NCI-H1048 (cell line): ENCODE data around the gene ANKUB1.

Experiments used
- DNase-seq: peaks from one replicate; lab custom pipeline; 2025; lab: John Stamatoyannopoulos, UW

ANKUB1 gene

DNA sequence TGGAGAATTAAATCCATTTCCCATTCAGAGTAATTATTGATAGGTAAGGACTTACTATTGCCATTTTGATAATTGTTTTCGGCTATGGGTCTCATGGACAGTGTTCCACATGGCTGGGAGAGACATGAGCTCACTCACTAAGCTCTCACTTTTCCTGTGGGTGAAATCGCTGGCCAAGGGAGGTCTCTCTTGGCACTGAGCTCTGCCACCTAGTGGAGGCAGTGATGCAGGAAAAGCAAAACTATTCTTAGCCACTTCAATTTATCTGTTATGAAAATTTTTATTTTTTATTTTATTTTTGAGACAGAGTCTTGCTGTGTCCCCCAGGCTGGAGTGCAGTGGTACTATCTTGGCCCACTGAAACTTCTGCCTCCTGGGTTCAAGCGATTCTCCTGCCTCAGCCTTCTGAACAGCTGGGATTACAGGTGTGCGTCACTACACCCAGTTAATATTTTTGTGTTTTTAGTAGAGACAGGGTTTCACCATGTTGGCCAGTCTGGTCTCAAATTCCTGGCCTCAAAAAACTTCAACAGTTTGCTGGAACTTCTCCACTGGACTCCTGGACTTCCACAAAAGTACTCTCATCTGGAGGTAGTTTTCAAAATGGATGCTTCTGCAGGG is 16.0 kb upstream of the ANKUB1 start:
- no peak for DNase-seq

DNA sequence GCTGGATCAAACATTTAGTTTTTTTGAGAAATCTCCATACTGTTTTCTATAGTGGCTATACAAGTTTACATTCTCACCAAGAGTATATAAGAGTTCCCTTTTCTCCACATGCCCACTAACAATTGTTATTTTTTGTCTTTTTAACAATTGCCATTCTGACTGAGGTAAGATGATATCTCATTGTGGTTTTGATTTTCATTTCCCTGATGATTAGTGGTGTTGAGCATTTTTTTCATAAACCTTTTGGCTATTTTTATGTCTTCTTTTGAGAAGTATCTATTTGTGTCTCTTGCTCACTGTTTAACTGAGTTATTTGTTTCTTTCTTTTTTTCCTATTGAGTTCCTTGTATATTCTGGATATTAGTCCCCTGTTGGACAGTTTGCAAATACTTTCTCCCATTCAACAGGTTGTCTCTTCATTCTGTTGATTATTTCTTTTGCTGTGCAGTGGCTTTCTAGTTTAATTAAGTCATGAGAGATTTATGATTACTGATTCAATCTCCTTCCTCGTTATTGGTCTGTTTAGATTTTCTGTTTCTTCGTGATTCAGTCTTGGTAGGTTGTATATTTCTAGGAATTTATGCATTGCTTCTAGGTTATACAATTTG is 13.9 kb upstream of the ANKUB1 start:
- DNase-seq = no peak

DNA sequence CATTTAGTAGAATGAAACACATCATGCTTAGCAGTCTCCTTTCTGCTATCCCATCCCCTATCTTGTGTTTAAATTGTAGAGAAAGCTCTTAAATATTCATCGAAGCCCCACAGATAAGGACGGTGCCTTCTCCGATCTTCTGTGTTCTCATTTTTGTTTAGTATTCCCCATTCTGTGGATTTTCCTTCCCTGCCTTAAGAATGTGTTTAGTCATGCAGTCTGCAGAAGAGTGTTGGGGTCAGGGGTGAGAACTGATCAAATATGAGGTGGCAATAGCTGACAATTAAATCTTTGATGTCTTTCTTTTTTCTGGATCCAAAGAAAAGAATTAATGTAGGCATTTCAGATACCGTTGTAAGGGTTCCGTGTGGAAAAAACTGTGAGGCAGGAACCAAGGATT is 9.3 kb upstream of the ANKUB1 start:
- DNase-seq = no peak

DNA sequence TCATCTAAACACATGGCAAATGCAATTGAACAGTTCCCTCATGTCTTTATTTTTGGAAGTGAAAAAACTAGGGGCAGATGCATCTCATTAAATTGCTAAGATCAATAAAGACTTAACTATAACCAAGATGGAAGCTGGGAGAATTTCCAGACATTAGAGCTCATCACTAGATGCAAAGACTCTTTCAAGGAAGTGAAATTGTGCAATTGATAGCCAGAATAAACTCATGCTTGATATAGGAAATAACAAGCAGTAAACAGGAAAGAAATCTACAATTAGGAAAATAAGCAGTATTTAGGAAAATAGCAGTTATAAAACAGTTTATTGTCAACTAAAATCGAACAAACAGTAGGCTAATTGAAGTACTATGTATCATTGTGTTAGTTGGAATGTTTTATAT is 8.8 kb upstream of the ANKUB1 start:
- DNase-seq = no peak

DNA sequence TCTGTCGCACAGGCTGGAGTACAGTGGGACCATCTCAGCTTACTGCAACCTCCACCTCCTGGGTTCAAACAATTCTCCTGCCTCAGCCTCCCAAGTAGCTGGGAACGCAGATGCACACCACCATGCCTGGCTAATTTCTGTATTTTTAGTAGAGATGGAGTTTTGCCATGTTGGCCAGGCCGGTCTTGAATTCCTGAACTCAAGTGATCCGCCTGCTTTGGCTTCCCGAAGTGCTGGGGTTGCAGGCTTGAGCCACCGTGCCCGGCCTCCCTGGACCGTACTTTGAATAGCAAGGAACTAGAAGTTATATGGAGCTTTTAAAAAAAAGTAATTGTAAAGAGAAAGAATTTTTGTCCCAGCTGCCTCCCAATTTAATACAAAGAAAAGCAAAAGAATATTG is 8.3 kb upstream of the ANKUB1 start:
- DNase-seq = no peak

DNA sequence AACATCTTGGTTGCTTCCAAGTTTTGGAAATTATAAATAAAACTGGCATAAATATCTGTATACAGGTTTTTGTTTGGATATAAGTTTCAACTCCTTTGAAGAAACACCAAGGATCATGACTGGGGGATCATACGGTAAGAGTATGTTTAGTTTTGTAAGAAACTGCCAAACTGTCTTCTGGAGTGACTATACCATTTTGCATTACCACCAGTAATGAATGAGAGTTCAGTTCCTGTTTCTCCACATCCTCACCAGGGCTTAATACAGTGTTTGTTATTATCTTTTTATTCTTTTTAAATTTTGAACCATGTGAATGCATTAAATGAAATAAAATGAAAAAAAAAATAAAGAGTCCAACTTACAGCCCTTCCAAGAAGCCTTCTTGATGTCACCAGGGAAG is 3.7 kb upstream of the ANKUB1 start:
- DNase-seq = no peak

DNA sequence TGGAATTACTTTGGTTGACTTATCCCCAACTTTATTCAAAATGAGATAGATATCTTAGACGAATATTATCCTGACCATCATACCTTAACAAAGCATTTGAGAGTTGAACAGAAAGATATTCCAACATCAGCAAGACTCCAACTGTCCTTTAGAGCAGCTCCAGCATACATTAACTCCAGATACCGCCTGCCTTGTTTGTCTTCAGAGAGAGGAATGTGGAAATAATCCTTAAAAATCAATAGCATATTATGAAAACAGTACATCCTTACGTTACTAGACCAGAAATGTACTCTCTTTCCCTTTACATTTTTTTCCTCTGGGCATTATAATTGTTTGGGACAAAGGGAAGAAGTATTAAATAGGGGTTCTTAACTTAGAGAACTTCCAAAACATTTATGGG is 1.7 kb downstream of the ANKUB1 start:
- no peak for DNase-seq

DNA sequence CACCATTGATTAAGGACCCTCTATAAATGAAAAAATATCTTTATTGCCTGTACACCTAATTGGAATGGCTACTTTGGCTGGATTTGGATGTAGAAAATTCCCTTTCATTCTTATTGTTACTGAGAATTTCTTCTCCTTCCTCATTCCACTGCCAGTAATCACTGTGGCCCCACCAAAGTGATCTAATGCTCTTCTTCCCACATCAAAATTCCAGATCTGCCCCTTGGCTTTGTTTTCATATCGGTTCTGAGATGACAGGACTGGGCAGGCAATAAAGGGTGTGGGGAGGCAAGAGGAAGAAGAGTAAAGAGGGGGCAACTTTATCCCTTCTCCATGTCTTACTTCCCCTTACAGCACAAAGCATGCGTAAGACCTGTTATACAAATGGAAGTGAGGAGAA is 2.1 kb downstream of the ANKUB1 start:
- no peak for DNase-seq

DNA sequence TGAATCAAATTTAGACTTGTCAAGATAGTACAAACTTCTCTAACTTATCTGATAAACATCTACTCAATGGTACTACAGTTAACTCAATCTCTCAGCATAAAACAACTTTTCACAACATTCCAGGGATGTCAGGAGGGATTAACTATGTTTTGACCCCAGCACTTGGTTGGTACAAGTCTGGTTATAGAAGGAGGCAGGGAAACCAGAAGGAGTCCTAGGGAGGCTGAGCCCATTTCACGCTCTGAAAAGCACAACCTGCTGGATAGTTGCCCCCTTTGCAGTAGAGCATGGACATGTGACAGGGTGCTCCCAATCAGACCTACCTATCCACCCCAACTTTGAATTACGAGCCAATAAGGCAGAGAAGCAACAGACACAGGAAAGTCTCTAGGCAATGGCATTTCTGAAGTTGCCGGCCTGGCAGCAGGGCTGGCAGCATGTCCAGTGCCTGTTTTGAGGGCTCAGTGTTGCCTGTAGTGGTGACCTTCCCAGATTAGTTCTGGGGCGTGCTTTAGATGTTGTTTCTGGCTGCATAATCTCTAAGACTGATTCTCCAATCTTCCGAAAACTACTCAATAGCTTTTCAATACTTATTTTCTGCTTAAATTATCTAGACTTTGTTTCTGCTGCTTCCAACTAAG is 8.2 kb downstream of the ANKUB1 start:
- DNase-seq = no peak

DNA sequence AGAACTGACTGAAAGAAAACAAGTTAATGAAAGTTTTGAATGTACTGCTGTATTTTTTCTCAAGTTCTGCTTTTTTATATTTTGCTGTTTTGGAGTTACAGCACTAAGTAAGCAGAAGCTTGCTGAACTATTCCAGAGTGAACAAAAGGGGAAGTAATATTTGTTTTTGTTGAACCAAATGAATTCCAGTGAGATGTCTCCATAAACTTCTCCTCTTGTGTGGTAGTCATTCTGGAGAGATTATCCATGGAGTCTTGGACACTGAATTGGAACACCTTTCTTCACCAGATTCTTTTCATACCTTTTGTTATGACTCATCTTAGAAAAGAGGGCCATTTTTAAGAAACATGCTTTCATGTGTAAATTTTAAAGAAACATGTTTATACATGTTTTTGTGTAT is 8.8 kb downstream of the ANKUB1 start:
- DNase-seq = no peak

DNA sequence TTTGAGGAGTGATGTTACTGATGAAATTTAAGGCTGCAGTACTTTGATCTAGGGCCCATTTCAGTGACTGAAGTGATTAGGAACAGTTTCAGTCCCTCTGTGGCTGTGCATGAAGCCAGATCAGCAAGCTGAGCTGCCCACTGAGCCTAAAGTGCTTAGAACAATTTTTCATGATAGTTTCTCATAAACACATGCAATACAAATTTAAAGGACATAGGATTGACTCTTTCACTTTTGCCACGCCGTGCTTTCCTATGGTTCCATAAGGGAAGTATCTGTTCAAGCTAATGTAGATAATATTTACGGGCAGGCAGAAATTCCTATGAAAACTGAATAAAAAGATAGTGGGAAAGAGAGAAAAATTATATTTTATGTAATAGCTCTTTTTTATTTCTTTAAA is 10.6 kb downstream of the ANKUB1 start:
- no peak for DNase-seq

DNA sequence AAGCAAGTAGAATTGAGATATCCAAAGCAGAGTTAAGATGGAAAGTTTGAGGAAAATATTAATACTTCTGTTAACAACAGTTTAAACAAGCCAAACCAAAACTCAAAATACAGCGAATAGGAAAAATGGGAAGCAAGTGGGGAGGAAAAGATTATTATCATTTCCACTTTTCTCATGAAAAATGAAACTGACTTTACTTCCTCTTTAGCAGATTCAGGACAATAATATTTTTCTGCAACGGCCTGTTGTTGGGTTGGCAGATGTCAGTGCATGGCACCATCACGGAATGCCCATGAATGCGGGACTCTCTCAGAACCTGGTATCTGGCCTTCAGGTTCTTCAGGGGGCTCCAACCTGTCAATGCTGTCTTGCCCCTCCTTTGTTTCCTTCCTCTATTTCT is 11.1 kb downstream of the ANKUB1 start:
- no peak for DNase-seq

DNA sequence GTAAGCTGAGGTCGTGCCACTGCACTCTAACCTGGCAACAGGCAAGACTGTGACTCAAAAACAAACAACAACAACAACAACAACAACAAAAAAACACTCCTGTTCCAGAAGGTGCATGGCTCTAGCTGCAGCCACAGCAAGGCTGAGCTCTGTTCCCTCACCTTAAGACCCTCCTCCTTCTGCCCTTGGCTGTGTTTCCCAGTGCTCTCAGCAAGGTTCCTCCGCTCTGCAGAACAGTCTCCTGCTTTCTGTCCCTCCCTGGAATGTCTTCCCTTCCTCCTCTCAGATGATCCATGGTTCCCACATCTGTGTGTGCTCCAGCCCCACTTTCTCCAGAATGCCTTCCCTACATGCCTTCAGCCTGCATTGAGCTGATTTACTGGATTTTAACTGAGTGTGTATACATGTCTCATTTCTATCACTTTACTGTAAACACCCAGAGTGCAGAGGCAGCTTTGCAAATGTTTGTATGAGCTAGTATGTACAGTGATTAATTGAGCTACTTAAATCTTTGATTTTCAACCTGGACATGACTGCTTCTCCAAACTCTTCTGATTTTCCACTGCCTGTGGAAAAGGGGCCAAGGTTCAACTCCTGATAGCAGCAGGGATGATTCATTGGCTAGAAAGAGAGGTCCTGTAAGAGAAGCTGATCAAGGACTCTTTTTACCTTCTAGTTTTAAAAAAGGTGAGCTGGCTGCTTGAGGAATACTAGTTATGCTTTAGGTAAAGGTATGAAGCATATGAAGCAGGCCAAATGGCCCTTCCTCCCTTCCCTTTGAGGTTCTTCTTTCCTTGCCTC is 14.7 kb downstream of the ANKUB1 start:
- DNase-seq = no peak

DNA sequence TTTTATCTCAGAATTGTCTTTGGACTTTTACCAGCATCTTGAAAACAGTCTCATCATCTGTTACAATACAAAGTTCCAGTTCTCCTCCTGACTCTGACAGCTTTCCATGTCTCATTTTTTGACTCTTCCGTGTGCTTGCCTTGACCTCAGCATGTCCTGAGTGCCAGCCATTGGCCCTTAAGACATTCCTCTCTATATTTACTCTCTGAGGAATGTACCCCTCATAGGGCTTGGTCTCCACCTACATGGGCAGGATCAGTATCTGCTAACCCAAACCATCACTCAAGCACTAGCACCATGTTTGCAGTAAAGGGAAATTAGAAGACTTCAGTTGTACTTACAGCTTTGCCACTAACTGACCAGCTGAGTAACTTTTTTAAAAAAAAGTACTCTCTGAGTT is 16.2 kb downstream of the ANKUB1 start:
- no peak for DNase-seq

DNA sequence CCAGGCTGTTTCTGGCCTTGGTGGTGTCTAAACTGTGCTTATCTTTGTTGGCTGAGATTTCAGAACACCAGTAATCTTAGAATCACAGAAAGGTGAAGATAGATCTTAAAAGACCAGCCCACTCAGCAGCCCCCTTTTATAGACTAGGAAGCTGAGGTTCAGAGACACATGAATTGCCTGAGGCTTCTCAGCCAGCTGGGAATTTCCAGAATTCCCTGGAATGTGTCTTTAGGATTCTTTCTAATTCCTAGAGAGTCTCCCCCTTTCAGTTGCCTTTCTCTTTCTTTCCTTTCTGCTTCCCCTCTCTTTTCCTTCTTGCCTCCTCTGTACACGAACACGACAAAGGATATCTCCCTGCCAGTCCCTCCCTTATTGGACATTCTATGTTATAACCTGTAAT is 19.5 kb downstream of the ANKUB1 start:
- DNase-seq = no peak

DNA sequence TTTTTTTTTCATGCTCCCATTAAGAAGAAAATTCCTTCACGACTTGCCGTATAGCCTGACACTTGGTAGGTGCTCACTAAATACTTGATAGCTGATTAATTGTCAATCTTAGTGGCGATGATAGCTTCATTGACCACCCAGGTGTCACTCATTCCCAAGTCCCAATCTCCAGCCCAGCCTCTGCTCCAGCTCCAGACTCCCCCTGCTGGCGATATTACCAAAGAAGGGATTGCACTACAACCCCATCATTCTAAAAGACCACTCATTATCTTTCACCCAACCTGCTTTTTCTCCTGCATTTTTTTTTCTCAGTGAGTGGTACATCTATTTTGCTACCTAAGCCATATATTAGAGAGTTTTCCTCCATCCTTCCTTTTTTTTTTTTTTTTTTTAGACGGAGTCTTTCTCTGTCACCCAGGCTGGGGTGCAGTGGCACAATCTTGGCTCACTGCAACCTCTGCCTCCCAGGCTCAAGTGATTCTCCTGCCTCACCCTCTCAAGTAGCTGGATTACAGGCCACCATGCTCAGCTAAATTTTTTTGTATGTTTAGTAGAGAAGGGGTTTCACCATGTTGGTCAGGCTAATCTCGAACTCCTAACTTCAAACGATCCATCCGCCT is 20.6 kb downstream of the ANKUB1 start:
- peak; percentile 55 for DNase-seq

DNA sequence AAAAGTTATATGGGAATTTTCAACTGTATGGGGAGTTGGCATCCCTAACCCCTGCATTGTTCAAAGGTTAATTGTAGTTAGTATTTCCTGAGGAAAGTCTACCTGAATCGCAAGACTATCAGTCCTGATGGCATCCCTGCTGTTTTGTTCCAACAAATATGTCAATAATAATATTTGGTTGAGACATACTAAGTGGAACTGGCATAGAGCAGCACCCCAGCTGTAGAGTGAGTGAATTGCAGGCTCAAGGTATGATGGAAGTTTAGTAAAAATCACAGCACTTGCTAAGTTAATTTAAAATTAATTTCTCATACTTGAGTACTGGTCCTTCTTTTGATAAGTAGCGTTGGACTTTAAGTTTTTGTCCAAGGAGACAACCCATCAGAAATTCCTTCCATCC is 22.1 kb downstream of the ANKUB1 start:
- DNase-seq = no peak

DNA sequence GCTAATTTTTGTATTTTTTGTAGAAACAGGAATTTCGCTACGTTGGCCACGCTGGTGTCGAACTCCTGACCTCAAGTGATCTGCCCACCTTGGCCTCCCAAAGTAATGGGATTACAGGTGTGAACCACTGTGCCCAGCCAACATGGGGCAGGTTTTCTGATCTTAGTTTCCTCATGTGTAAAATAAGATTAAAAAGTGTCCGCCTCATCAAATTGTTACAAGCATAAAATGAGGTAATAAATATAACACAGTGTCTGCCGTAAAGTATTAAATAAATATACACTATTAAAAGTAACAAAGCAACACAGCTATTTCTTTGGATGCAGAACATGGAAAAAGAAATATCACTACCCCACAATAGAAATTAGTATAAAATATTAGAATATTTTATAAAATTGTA is 23.6 kb downstream of the ANKUB1 start:
- DNase-seq = no peak

DNA sequence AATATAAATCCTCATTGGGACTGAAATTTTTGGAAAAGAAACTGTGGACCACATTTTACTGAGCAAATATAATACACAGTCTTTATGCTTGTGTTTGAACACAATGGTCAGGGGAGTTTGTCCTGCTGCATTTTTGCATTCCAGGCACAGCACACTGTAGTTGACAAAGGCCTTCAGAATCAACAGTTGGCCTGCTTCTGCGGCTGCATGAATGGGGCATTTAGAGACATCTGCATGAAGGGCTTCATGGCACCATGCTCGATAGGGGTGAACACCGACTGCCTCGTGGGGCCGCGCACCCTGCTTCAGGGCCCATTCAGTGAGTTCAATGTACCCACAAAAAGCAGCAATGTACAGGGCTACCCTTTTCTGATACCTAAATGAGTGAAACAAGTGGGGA is 24.6 kb downstream of the ANKUB1 start:
- no peak for DNase-seq

DNA sequence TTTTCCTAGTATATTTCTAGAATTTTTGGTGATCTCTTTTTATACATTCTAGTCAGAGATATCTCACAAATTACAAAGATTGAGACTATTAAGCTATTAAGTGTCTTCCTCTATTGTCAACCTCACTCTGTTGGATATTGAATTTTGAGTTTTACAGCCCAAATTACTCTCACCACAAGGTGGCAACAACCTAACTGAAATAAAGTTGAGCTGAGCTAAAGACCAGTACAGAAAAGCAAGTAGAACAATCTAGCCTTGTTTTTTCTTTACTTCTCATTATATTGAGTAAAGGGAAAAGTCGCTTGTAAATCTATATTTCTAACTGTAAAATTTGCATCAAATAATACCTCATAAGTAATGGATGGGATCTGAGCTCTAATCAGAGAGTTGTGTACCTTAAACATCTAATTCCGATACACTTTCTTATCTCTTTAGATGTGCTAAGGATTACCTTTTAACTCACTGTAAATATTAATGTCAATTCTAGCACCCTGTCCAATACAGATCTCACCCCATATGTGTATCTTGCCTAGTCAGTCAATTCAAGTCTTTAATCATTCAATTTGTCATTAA is 26.5 kb downstream of the ANKUB1 start:
- no peak for DNase-seq

DNA sequence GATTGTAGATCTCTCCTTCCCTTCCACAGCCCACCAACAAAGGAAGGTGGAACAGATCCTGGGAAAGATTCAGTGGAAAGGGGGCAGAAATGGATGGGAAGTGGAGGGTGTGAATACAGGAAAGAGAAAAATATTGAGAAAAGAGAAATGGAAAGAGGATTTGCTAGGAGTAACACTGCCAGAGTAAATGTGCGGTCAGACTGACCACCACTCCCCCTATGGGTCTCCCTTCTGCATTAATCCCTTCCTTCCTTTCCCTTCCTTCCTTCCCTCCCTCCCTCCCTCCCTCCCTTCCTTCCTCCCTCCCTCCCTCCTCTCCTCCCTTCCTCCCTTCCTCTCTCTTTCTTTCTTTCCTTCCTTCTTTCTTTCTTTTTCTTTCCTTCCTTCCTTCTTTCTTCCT is 28.1 kb downstream of the ANKUB1 start:
- DNase-seq = no peak

DNA sequence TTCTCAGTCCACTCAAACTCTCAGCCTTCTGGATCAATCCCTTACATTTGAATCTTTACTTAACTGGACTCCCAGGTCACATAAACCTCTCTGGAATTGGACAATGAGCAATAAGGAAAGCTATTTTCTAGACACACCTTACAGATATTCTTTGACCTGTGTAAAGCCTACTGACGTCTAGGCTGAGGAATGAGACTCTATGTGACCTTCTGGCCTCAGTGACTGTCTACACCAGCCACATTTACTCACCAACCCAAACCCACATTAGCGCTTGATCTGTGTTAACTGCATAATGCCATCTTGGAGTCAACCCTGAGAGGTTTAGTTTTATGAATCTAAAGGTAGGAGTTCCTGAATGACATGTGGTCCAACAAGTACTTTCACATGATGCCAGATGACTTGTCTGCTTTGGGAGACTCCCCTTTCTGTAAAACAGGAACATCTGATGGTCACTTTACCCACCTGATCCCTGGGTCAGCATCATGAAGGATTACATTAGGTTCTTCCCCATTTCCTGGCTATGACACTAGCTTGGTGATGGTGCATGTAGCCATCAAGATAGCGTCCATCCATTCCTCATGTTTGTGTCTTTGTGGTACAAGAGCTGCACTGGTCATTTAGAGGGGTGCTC is 28.7 kb downstream of the ANKUB1 start:
- no peak for DNase-seq
